PC-3 (cell line): ENCODE results near the gene ECHDC3. TPM values are rescaled to one million over a fixed set of nuclear protein-coding genes. Genes with fewer than 3 reads are reported as not detected.

ENCODE experiments used
- ATAC-seq: fragments of 200-7000 bp; cut with Tn5 transposase; 2 replicates; pipeline ENCODE4 v1.9.1; 2020; ENCODE audit warnings: mild to moderate bottlenecking, moderate library complexity
- BruUV-seq: library from RNA; stranded (reverse); fragments of 400-500 nt; replicated peaks from 2 replicates; lab custom pipeline; 2021; lab: Mats Ljungman, UMichigan
- CTCF ChIA-PET: fragments of 300-600 bp; sonication (Branson Sonifier 250); formaldehyde crosslinking; loops from one replicate; lab custom pipeline; 2022; ENCODE audit warnings: antibody characterized with exemption; lab: Charles Lee
- POLR2A ChIA-PET: fragments of 300-600 bp; sonication (Branson Sonifier 250); formaldehyde crosslinking; loops from one replicate; lab custom pipeline; 2022; ENCODE audit warnings: antibody characterized with exemption; ENCODE audit not compliant: unreplicated experiment; lab: Charles Lee
- DNase-seq: peaks from one replicate; pipeline ENCODE4 v3.0.0-alpha.2; 2015
- H2AFZ ChIP-seq: fragments of 300-600 bp; sonication (generic); 2 replicates; pipeline ENCODE4 v1.6.0; 2016; ENCODE audit warnings: antibody characterized with exemption, low read length
- H3F3A ChIP-seq: fragments of 300-600 bp; sonication (generic); one replicate; pipeline ENCODE4 v1.6.0; 2017; ENCODE audit warnings: antibody characterized with exemption, low read length, control low read depth, mild to moderate bottlenecking; ENCODE audit not compliant: unreplicated experiment
- H3K27ac ChIP-seq: fragments of 300-600 bp; sonication (generic); 2 replicates; pipeline ENCODE4 v1.5.1; 2016; ENCODE audit warnings: mild to moderate bottlenecking, low read length
- H3K27me3 ChIP-seq: fragments of 300-600 bp; sonication (generic); 2 replicates; pipeline ENCODE4 v1.6.1; 2016; ENCODE audit warnings: low read length, mixed read lengths
- H3K36me3 ChIP-seq: fragments of 300-600 bp; sonication (generic); 2 replicates; pipeline ENCODE4 v1.6.1; 2016; ENCODE audit warnings: low read depth, mixed run types, low read length, mixed read lengths
- H3K4me1 ChIP-seq: fragments of 300-600 bp; sonication (generic); 2 replicates; pipeline ENCODE4 v1.5.1; 2016; ENCODE audit warnings: low read length; ENCODE audit not compliant: insufficient read depth
- H3K4me2 ChIP-seq: fragments of 300-600 bp; sonication (generic); 2 replicates; pipeline ENCODE4 v1.6.0; 2016; ENCODE audit warnings: low read length
- H3K4me3 ChIP-seq: fragments of 300-600 bp; sonication (generic); 2 replicates; pipeline ENCODE4 v1.5.1; 2016; ENCODE audit warnings: mild to moderate bottlenecking, low read length, mixed read lengths
- H3K79me2 ChIP-seq: fragments of 300-600 bp; sonication (generic); 2 replicates; pipeline ENCODE4 v1.6.1; 2017; ENCODE audit warnings: low read length, mixed read lengths
- H3K9ac ChIP-seq: fragments of 300-600 bp; sonication (generic); 2 replicates; pipeline ENCODE4 v1.6.0; 2016; ENCODE audit warnings: mild to moderate bottlenecking, low read length
- H3K9me2 ChIP-seq: fragments of 300-600 bp; sonication (generic); replicated peaks from 2 replicates; pipeline ENCODE4 v1.6.1; 2016; ENCODE audit warnings: mixed run types, low read length, mixed read lengths
- H3K9me3 ChIP-seq: fragments of 300-600 bp; sonication (generic); 2 replicates; pipeline ENCODE4 v1.6.1; 2016; ENCODE audit warnings: low read length, mixed read lengths
- H4K20me1 ChIP-seq: fragments of 300-600 bp; sonication (generic); 2 replicates; pipeline ENCODE4 v1.6.1; 2016; ENCODE audit warnings: low read length, mixed read lengths
- CTCF ChIP-seq: fragments of 300-600 bp; sonication (generic); conservative IDR thresholded peaks from 2 replicates; pipeline ENCODE4 v1.5.1; 2017; ENCODE audit warnings: antibody characterized with exemption, low read depth, mild to moderate bottlenecking, low read length
- EZH2 ChIP-seq: fragments of 300-600 bp; sonication (generic); IDR thresholded peaks from one replicate; pipeline ENCODE4 v1.6.1; 2017; ENCODE audit warnings: antibody characterized with exemption, mild to moderate bottlenecking, low read length; ENCODE audit not compliant: unreplicated experiment
- EZH2phosphoT487 ChIP-seq: fragments of 300-600 bp; sonication (generic); IDR thresholded peaks from 2 replicates; pipeline ENCODE4 v1.6.1; 2018; ENCODE audit warnings: mild to moderate bottlenecking, antibody characterized with exemption, low read length, borderline replicate concordance
- intact Hi-C: fragments of 100-400 bp; cut with micrococcal nuclease; formaldehyde crosslinking; loops from 2 replicates; pipeline ENCODE4 v1.9.0; 2023
- total RNA-seq: library from RNA; depleted of rRNA; stranded (reverse); fragments of >200 nt; gene quantifications from 2 replicates; pipeline ENCODE4 v1.2.3, GENCODE V29; 2014

ECHDC3 gene
- total RNA-seq, 1 experiment from 2014 or later = not detected

GRCh38 chr10:11699550-11700097 is 42.6 kb upstream of the ECHDC3 start:
- POLR2A ChIA-PET = no interaction called here
- intact Hi-C loops = no loop called here

GRCh38 chr10:11700539-11700938 is 41.6 kb upstream of the ECHDC3 start:
- Histone ChIP-seq H3K79me2 (no peaks in the 10 kb centered on the region), H3K36me3 (no peaks in the 10 kb centered on the region), H3K27ac (no peak overlapping the region), H3F3A (no peaks in the 10 kb centered on the region), H3K27me3 (no peaks in the 10 kb centered on the region), H3K4me1 (no peaks in the 10 kb centered on the region), H3K4me3 (no peak overlapping the region), H2AFZ (no peak overlapping the region), H3K9me3 (no peaks in the 10 kb centered on the region), H3K4me2 (no peak overlapping the region), H3K9me2 (no peaks in the 10 kb centered on the region), H4K20me1 (no peaks in the 10 kb centered on the region), H3K9ac (no peak overlapping the region)
- ChIA-PET POLR2A (no interaction called here), CTCF (interaction anchor here (0.7 kb wide), 1 partner anchor 25 kb away, joined by 4 read pairs; no protein-coding TSS in a partner anchor)
- ATAC-seq (no peak), DNase-seq (no peak)
- no peak for TF ChIP-seq EZH2
- TF ChIP-seq EZH2phosphoT487 = no peak
- TF ChIP-seq CTCF = no peak
- no TSS peak for BruUV-seq
- intact Hi-C loops = no loop called here

More at GRCh38 chr10:11699550-11700097, 42.6 kb upstream of the ECHDC3 start:
- Histone ChIP-seq H3K9me3 (no peaks in the 10 kb centered on the region), H3K4me2 (no peak overlapping the region), H4K20me1 (no peaks in the 10 kb centered on the region), H2AFZ (no peak overlapping the region), H3K9me2 (no peaks in the 10 kb centered on the region), H3K4me1 (no peaks in the 10 kb centered on the region), H3K27ac (no peak overlapping the region), H3K79me2 (no peaks in the 10 kb centered on the region), H3K36me3 (no peaks in the 10 kb centered on the region), H3K4me3 (no peak overlapping the region), H3K27me3 (no peaks in the 10 kb centered on the region), H3K9ac (no peak overlapping the region), H3F3A (no peaks in the 10 kb centered on the region)
- no TSS peak for BruUV-seq
- DNase-seq = no peak
- CTCF ChIA-PET = no interaction called here
- TF ChIP-seq EZH2phosphoT487 (no peak), EZH2 (no peak), CTCF (no peak)
- no peak for ATAC-seq

- Histone ChIP-seq H3K9me2 (no peaks in the 10 kb centered on the region), H3K27me3 (no peaks in the 10 kb centered on the region), H3K79me2 (no peaks in the 10 kb centered on the region), H3K4me2 (no peak overlapping the region), H3K36me3 (no peaks in the 10 kb centered on the region), H2AFZ (no peak overlapping the region), H4K20me1 (no peaks in the 10 kb centered on the region), H3K4me3 (no peak overlapping the region), H3F3A (no peaks in the 10 kb centered on the region), H3K9me3 (no peaks in the 10 kb centered on the region), H3K9ac (no peak overlapping the region), H3K27ac (no peak overlapping the region), H3K4me1 (no peaks in the 10 kb centered on the region)
- DNase-seq = no peak
- BruUV-seq = no TSS peak
- intact Hi-C loops = no loop called here
- no peak for ATAC-seq
- CTCF ChIA-PET = interaction anchor here (0.6 to 0.7 kb wide), 2 partner anchors 24 to 892 kb away, joined by 3 to 4 read pairs; no protein-coding TSS in a partner anchor
- POLR2A ChIA-PET = no interaction called here
- TF ChIP-seq CTCF = no peak
- TF ChIP-seq EZH2 = no peak
- TF ChIP-seq EZH2phosphoT487 = no peak
These were observed 40.6 kb upstream of the ECHDC3 start for GRCh38 chr10:11701451-11702095.
